ENCODE data around the gene NAXE.

Gene NAXE

GRCh38 chr1:156577550-156577949 lies 14.0 kb upstream of the NAXE start:
- no peak for TF ChIP-seq CTCF (IDR thresholded peaks at IDR 0.05; ENCODE audit: insufficient read depth, low read depth, low read length, missing control alignments)
- H3K4me3 ChIP-seq (ENCODE audit: low read depth, low read length), result no peak overlapping the region
- DNase-seq (ENCODE audit: low read depth), result no peak

GRCh38 chr1:156578055-156578454 lies 13.5 kb upstream of the NAXE start:
- no peak for DNase-seq (ENCODE audit: low read depth)
- no peak for TF ChIP-seq CTCF (IDR thresholded peaks at IDR 0.05; ENCODE audit: insufficient read depth, low read depth, low read length, missing control alignments)
- no peak overlapping the region for H3K4me3 ChIP-seq (ENCODE audit: low read depth, low read length)

- no peak within 1 kb of the TSS for H3K4me3 ChIP-seq (ENCODE audit: low read depth, low read length)
- no peak for DNase-seq (ENCODE audit: low read depth)
- TF ChIP-seq CTCF (IDR thresholded peaks at IDR 0.05; ENCODE audit: insufficient read depth, low read depth, low read length, missing control alignments), result no peak
Observed at GRCh38 chr1:156579472-156579871, 12.1 kb upstream of the NAXE start, which contains the start of gene TTC24. TTC24 (plus strand) TSS chr1:156579723; CDS start chr1:156581365, 1,642 bp downstream.

- DNase-seq (ENCODE audit: low read depth), result no peak
- H3K4me3 ChIP-seq (ENCODE audit: low read depth, low read length), result no peak overlapping the region
- TF ChIP-seq CTCF (IDR thresholded peaks at IDR 0.05; ENCODE audit: insufficient read depth, low read depth, low read length, missing control alignments), result no peak
Observed at GRCh38 chr1:156581661-156582387, 9.8 kb upstream of the NAXE start.

- H3K4me3 ChIP-seq (ENCODE audit: low read depth, low read length), result no peak overlapping the region
- DNase-seq (ENCODE audit: low read depth), result peak; percentile 16
- TF ChIP-seq CTCF (IDR thresholded peaks at IDR 0.05; ENCODE audit: insufficient read depth, low read depth, low read length, missing control alignments), result no peak
Observed at GRCh38 chr1:156582388-156583017, 9.1 kb upstream of the NAXE start.

- peak; percentile 94 for TF ChIP-seq CTCF (IDR thresholded peaks at IDR 0.05; ENCODE audit: insufficient read depth, low read depth, low read length, missing control alignments)
- H3K4me3 ChIP-seq (ENCODE audit: low read depth, low read length), result no peak overlapping the region
- peak; percentile 93 for DNase-seq (ENCODE audit: low read depth)
Observed at GRCh38 chr1:156583821-156584622, 7.6 kb upstream of the NAXE start.
